Measurements from ENCODE around the gene PLD5.
"Not testable (repeated sequence)": the region's sequence is repeated elsewhere in the genome, so short reads cannot be mapped to it uniquely, and the experiment has no call there.

Gene PLD5

DNA sequence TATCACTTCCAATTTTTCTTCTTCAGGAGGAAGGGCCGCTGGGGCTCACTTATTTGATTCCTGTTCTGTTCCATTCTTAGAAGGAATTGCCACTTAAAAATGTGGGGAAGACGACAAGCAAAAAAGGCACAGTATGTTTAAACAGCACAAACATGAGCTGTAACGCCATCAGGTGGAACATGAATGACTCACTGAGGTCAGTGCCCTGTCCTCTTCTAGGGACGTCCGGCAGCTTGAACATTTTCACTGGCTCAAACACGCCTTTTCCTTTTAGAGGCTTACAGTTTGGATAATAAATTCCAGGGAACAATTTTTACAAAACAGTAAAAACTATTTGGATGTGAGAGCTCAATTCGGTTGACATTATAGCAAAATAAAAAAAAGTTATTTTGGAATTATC is 260.1 kb downstream of the PLD5 start:
- not testable (repeated sequence) for DNase-seq

DNA sequence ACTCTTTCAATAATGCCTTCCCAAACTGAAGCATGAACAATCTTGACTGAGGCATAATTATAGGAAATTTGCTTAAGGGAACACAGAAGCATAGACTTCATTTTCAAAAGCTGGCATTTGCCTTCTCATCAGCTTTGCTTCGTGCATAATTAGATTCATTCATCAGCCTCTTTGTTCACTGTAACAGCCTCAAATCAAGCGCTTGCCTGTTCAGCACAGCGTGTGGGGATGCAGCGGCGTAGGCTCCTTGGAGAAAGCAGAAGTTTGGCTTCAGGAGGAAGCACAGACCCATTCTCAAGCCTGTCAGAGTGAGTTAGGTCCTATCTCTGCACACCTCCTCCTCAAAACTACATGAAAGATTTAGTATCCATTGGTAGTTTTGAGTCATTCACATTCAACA is 279.2 kb downstream of the PLD5 start:
- DNase-seq: no peak

DNA sequence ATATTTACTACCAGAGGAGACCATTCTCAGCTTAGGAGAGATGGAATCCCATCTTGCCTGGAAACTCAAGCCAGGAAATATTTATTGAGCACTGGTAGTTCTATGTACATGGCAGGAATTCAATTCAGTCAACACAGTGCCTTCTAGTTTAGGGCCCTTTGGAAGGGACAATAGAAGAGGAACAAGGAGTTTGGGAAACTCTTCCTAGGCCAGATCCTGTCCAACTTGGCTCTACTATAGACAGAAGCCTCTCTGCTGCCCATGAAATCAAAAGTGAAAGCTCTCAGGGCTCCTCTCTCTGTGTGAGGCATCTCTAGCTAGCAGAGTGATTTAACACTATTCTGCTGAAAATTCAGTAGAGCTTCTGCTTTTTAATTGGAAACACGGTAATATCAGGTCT is 281.0 kb downstream of the PLD5 start:
- no peak for DNase-seq

DNA sequence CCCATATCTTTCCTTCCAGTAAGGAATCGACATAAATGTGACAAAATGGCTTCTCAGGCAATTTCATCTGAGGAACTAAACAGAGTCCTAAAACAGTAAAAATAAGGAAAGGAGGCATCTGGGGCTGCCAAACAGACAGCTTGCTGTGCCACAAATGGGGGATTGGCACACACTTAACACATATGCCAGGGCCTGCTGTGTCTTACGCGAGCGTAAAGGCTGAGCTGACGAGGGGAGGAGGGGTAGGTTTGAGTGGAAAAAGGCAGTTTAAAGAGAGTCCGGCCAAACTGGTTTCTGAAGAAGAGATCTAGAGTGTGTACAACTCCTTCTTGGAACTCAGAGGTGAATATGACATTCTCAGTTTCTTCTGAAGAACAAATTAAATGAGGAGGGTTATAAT is 281.5 kb downstream of the PLD5 start:
- DNase-seq: no peak

DNA sequence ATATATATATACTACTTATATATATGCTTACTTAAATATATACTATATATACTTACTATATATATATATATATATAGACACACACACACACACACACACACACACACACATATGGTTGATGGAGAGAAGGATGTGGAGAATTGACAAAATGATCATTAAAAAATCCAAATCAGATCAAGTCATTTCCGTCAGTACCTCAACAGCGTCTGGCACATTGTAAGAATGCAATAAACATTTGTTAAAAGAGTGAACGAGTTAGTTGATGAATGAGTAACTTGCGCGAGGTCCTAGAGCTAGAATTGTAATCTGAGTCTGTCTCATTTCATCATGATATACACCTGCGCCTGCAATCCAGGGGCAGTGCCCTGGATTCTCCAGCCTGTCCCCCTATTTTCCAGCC is 282.6 kb downstream of the PLD5 start:
- no peak for DNase-seq

DNA sequence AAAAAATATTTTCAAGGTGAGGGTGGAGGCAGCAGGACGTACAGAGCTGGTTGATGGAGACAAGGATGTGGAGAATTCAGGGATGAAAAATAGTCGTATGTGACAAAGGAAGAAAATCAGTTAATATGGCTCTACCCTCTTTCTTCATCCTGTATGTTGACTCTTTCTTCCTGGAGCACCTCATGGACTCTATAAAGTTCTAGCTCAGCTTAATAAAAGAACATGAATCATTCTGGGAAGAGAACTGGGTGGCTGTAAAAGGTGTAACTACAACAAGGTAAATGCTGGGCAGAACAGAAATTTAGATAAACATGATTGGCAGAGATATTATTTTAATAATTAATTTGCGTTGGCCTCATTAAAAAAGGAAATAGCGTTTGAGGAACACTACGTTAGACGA is 283.8 kb downstream of the PLD5 start:
- no peak for DNase-seq

DNA sequence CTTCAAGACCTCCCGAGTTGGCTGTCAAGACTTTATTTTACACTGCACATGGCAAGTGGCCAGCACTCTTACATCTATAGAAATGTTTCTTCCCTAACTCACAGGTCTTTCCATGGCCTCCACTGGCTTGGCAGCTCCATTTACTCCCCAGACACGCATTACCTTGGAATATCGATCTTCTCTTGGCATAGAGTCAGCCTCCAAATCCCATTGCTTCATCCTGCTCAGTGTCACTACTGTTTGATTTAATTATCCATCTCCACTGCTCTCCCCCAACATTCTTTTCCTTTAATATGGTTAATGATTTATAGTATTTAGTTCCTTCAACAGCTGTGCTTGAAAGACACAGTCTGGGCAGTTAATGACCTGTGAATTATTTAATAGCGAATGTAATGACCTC is 284.4 kb downstream of the PLD5 start:
- DNase-seq: no peak

DNA sequence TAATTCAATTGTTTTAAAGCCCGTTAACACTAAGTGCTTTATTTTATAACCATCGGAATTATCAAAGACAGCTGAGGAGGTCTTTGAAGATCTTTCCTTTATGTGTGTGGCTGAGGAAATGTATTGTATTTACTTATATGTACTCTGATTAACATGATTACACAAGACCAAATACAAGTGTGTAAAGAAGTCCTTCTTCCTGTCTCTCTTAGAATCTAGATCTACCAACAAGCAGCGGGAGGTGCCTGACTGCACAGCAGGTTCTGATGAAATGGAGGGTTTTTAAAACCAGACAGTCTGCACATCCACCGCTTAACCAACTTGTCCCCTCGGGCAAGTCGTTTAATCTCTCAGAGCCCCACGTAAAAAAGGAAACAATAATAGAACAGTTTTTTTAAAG is 285.1 kb downstream of the PLD5 start:
- no peak for DNase-seq

DNA sequence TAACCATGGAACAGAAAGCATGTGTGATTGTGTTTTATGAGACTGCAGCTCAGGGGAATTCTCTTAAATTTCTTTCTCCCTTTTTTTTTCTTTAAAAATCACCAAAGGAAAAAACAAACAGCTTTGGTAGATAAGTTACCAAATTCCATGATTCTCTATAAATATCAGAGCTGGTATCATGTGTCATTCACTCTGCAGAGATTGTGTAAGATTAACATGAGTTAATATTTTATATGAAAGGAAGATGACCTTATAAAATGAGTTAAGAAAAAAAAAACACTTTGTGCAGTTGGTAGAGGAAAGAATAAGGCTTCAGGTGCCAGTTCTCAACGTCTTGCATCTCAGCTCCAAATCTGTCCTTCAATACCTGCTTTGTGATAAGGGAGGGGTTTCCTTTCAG is 287.4 kb downstream of the PLD5 start:
- no peak for DNase-seq

DNA sequence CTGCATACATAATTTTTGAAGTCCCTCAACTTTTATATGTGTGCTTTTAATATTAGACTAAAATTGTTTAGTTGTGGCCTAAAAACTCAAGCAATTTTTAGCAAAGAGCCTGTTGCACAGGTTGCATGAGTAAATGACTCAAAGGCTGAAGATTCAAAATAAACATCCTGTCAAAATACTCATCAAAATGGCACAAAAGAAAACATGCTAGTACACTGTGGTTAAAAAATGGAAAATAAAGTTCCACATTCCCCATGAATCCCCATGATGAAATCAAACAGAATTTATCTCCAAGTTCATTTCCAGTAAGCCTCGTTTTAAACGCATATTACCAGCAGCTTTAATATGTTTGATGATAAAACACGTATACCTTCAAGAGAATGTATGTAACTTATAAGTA is 295.5 kb downstream of the PLD5 start:
- DNase-seq: no peak

DNA sequence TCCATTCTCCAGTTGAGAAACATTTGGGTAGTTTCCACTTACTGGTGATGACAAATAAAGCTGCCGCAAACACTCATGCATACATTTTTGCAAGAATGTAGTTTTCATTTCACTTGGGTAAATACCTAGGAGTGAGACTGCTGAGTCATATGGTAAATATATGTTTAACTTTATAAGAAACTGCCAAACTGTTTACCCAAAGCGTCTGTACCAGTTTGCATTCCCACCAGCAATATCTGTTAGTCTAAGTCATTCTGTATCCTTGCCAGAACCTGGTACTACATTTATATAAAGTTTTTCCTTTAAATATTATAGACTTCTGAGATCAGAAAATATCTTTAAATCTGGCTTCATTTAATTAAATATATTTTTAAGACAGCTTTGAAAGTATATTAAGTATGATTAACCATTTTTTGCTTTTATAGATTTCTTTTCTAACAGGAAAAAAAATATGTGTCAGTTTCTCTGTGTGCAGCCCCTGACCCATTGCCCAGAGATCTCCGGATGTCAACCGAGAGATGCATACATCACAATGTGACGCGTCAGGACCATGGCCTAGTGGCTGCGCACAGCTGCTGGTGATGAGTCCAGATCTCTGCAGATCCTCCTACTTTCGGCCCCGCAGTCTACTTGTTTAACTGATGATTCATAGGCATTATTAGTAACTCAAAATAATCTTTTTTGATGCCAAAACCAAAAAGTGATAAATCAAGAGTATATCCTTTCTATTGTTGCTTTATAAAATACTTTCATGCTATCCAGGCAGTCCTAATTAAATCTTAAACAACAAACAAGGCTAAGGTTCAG is 298.5 kb downstream of the PLD5 start:
- no peak for DNase-seq

DNA sequence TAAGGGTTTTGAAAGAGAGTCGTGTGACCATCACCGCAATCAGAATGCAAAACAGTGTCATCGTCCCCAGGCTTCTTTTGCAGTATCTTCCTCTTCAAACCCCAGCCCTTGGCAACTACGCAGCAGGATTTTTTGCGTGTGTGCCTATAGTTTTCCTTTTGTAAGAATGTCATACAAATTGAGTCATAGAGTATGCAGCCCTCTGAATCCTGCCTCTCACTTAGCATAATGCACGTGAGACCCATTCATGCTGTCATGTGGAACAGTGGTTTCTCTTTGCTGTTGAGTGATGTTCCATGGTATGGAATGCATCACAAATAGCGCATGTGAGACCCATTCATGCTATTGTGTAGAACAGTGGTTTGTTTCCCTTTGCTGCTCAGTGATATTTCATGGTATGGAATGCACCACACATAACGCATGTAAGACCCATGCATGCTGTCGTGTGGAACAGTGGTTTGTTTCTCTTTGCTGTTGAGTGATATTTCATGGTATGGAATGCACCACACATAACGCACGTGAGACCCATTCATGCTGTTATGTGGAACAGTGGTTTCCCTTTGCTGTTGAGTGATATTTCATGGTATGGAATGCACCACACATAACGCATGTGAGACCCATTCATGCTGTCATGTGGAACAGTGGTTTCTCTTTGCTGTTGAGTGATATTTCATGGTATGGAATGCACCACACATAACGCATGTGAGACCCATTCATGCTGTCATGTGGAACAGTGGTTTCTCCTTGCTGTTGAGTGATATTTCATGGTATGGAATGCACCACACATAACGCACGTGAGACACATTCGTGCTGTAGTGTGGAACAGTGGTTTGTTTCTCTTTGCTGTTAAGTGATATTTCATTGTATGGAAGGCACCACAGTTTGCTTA is 299.4 kb downstream of the PLD5 start:
- DNase-seq: not testable (repeated sequence)

DNA sequence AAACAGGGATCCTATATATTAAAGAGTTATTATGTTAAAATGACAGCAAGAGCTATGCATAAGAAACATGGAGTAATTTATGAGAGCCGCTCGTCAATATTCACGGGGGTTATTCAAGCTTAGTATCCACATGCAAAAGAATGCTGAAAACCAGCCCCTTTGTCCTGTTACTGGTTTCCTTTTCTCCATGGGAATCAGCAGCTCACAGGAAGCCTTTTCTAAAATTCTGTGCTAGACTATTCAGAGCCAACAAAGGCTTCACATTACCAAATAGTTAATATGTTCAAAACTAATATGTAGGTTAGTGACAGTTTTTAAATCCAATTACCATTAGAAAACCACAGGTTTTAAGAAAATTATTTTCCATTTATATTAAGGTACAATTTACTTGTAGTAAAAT is 300.0 kb downstream of the PLD5 start:
- DNase-seq: no peak

DNA sequence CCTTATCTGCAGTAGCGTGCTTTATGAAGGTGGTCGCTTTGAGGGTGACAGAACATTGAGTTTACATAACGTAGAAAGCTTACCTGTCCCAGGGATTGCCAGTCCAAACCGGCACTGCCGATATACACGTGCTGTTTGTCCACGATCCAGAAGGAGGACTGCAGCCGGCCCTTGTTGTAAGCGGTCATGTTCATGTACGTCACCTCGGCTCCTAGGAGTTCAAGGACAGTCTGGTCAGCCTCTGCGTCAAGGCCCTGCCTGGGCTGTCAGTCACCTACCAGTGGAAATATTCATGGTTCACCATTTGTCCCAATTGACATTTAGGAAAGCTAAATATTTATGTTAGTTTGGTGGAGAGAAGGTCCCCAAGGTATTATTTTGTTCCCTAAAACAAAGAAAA is 304.6 kb downstream of the PLD5 start:
- no peak for DNase-seq

DNA sequence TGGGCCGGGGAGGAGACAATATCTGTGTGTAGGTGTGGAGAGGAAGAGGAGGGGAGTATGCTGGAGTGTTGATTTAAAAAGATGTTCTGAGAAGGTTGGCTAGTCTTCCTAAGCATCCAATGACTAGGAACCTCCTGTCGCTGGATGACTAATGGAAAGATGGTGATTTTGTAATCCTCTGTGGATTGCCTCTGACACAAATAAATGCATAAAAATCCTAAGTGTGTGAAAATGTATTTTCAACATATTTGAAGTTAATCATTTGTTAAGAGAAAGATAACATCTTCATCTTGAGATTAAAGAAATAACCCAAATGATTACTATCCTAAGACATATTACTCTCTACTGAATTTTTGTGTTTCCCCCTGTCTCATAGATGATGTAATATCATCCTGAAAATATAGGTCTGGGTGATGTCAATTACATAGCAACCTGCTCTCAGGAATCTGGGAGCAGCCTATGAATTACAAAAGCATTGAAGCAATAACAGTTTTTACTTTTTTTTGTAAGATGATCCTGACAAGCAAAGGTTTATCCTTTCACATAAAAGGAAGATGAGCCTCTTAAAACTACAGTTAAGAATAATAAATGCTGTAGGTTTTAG is 305.1 kb downstream of the PLD5 start:
- no peak for DNase-seq

DNA sequence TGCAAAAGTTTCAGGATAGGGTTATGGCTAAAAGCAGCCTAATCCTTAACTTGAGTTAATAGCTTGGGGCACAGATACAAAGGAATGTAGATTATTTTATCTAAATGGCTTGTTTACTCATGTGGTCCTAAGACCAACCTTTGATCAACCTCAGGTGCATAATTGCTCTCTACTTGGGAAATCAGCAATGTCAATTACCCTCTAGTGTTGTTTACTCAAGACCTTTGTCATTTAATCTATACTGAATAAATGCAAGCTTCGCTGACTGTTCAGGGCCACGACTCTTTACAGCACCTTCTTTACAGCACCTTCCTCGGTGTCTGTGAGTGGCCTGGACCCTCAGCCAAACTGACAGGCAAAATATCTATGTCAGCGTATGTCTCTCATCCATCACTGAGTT is 308.1 kb downstream of the PLD5 start:
- DNase-seq: no peak

DNA sequence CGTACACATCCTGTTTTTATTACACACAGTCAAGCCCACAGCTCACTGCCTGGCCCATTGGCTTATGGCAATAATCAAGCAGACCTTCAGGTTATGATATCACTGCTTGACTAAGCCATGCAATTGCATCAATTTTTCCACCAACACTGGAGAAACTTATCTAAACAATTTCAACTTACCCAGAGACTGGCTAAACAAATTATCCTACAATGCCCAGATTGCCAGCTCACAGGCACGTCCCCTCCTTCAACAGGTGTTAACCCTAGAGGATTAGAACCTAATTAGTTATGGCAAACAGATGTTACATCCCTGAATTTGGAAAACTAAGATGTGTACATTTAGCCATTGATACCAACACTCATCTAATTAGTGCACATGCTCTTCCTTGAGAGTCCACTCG is 310.0 kb downstream of the PLD5 start:
- DNase-seq: not testable (repeated sequence)

DNA sequence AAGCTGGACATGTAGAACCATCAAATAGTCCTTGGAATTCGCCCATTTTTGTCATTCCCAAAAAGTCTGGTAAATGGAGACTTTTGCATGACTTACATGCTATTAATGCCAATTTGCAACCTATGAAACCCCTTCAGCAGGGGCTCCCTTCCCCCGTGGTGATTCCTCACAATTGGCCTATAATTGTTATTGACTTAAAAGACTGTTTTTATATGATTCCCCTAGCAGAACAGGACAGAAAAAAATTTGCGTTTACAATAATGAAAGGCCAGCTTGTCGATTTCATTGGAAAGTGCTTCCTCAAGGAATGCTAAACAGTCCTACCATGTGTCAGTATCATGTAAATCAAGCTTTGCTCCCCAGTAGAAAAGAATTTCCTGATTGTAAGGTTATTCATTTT is 311.5 kb downstream of the PLD5 start:
- DNase-seq: not testable (repeated sequence)

DNA sequence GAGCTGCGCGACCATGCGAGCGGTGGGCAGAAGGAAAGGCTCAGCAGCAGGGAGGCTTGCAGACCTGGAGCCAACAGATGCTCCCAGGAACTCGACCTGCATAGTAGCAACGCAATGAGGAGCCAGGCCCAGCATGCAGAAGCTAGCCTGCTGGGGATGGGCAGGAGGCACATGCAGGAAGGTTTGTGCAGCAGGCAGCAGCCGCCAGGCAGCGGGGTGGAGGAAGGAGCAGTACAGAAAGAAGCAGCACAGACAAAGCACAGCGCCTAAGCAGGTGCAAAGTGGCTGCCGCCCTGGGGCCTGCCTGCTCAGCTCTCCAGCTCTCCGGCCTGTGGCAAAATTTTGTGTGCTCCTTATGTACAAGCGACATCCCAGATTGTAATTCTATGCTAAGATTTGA is 312.1 kb downstream of the PLD5 start:
- no peak for DNase-seq

DNA sequence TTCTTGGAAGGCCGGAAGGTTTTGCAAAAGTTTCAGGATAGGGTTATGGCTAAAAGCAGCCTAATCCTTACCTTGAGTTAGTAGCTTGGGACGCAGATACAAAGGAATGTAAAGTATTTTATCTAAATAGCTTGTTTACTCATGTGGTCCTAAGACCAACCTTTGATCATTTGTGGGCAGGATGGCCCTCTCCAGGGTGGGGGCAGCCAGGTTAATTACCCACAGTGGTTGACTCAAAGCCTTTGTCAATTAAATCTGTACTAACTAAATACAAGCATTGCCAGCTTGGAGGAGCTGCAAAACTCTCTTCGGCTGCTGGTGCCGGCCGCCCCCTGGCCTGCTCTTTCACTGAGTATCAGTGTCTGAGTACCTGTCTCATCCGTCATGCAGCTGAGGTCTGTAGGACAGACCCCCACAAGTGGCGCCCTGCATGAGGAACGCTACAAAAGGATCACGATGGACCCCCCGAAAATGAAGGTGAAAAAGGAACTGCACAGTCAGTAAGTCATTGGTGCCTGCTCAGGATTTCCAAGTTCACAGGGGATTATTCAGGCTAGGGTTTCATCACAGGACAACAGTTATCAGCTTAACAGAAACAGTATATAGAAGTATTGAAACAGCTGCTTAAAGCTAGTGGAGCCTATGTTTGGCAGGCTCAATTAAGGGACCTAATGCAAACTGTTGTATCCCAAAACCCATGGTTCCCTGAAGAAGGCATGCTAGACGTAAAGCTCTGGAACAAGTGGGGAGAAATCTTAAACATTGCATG is 313.1 kb downstream of the PLD5 start:
- DNase-seq: no peak

DNA sequence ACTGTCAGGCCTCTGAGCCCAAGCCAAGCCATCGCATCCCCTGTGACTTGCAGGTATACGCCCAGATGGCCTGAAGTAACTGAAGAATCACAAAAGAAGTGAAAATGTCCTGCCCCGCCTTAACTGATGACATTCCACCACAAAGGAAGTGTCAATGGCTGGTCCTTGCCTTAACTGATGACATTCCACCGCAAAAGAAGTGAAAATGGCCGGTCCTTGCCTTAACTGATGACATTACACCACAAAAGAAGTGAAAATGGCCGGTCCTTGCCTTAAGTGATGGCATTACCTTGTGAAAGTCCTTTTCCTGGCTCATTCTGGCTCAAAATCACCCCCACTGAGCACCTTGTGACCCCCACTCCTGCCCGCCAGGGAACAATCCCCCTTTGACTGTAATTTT is 314.2 kb downstream of the PLD5 start:
- DNase-seq: not testable (repeated sequence)

DNA sequence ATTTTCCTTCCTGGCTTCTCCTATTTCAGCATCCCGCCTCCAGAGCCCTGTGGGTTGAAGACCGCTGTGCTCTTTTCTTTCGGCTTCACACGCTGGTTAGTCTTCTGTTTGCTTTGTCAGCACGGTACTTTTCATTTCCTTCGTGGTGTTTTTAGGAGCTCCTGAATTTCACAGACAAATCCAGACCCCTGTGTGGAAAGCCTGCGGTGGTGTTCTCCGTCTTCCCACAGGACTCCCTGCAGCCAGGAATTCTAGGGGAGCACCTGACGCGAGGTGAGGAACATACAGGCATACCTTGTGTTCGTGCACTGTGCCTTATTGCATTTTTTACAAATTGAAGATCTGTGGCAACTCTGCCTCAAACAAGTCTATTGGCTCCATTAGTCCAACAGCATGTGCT is 315.4 kb downstream of the PLD5 start:
- no peak for DNase-seq

DNA sequence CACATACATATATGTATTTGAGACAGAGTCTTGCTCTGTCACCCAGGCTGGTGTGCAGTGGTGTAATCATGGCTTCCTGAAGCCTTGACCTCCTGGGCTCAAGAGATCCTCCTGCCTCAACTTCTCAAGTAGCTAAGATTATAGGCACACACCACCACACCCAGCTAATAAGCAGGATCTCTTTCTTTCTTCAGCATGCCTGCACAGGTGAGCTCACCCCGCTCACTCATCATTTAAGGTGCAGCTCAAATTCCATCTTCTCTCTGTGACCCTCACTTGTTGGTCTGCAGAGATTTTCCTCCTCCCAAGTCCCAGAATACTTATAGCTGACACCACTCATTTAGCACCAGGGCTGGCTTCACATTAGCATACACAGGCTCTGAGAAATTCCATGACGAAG is 316.5 kb downstream of the PLD5 start:
- DNase-seq: no peak

Measured in activated CD4-positive, CD25-positive, alpha-beta regulatory T cell (primary cell).